ENCODE measurements around the gene SLC4A1AP. TPM values are rescaled to one million over a fixed set of nuclear protein-coding genes. Genes with fewer than 3 reads are reported as not detected.
A peak's percentile ranks its signal among the peaks of the same experiment; 100 is the strongest.

Gene SLC4A1AP
- total and polyA plus RNA-seq, 9 of the 15 experiments (the other 6 are each of a cell fraction or from before 2014, with no cell fraction given): 8.1 to 40.5 (median 35.3) TPM

GRCh38 chr2:27705851-27706622, 42.3 kb downstream of the SLC4A1AP start (continued):
- no peak for TF ChIP-seq THRA (IDR thresholded peaks at IDR 0.05)
- TF ChIP-seq NFIC (IDR thresholded peaks at IDR 0.05): no peak
- no peak for TF ChIP-seq NFYB (IDR thresholded peaks at IDR 0.05; ENCODE audit: extremely low read depth, insufficient read length)
- TF ChIP-seq ZNF184 (CRISPR knock-in tag; IDR thresholded peaks at IDR 0.05): no peak
- TF ChIP-seq ZNF316 (IDR thresholded peaks at IDR 0.05): peak; percentile 49; the same call in 1 of the 2 replicates
- TF ChIP-seq GABPB1 (CRISPR knock-in tag; IDR thresholded peaks at IDR 0.05): no peak
- no peak for TF ChIP-seq LCOR (CRISPR knock-in tag; IDR thresholded peaks at IDR 0.05)
- no peak for TF ChIP-seq RBBP5 (IDR thresholded peaks at IDR 0.05; ENCODE audit: borderline replicate concordance, insufficient read depth, low read length, poor library complexity, severe bottlenecking)
- peak; percentile 34; the same call in 1 of the 2 replicates for TF ChIP-seq ZNF175 (CRISPR knock-in tag; IDR thresholded peaks at IDR 0.05; ENCODE audit: low read depth)
- no peak for TF ChIP-seq CEBPG (CRISPR knock-in tag; IDR thresholded peaks at IDR 0.05)
- no peak; a peak in 1 of 4 replicates for TF ChIP-seq CEBPG (tag; conservative IDR thresholded peaks at IDR 0.05 in 1 of 2, IDR thresholded peaks at IDR 0.05 in 1 of 2)
- TF ChIP-seq HDAC3 (IDR thresholded peaks at IDR 0.05; ENCODE audit: borderline replicate concordance, partially characterized antibody): no peak
- peak; percentile 83 for TF ChIP-seq ATF3 (IDR thresholded peaks at IDR 0.05)
- no peak for TF ChIP-seq ATF3 (CRISPR knock-in tag; conservative IDR thresholded peaks at IDR 0.05)
- no peak for TF ChIP-seq TBP (optimal IDR thresholded peaks at IDR 0.05; ENCODE audit: low read depth, low read length)
- TF ChIP-seq XRCC4 (IDR thresholded peaks at IDR 0.05; ENCODE audit: extremely low read depth, insufficient read depth, insufficient read length): no peak
- TF ChIP-seq E2F1 (CRISPR knock-in tag; IDR thresholded peaks at IDR 0.05): no peak
- no peak for TF ChIP-seq KHSRP (IDR thresholded peaks at IDR 0.05)
- TF ChIP-seq LARP7 (IDR thresholded peaks at IDR 0.05): no peak
- TF ChIP-seq TAF1 (IDR thresholded peaks at IDR 0.05; ENCODE audit: control insufficient read depth, extremely low read depth, insufficient read depth, low read length, severe bottlenecking): no peak
- 0 out of 2 replicates have a peak, but pooled peaks have one; percentile 24 for TF ChIP-seq MYNN (IDR thresholded peaks at IDR 0.05)
- no peak for TF ChIP-seq MYNN (CRISPR knock-in tag; IDR thresholded peaks at IDR 0.05)
- peak; percentile 52; the same call in 1 of the 2 replicates for TF ChIP-seq ZNF395 (CRISPR knock-in tag; IDR thresholded peaks at IDR 0.05)
- no peak for TF ChIP-seq FOXK1 (CRISPR knock-in tag; IDR thresholded peaks at IDR 0.05; ENCODE audit: borderline replicate concordance)
